ENCODE results near the gene SLC13A5.

The SLC13A5 gene

GRCh38 chr17:6638046-6638908 lies 74.9 kb downstream of the SLC13A5 start:
- DNase-seq: no peak

DNA sequence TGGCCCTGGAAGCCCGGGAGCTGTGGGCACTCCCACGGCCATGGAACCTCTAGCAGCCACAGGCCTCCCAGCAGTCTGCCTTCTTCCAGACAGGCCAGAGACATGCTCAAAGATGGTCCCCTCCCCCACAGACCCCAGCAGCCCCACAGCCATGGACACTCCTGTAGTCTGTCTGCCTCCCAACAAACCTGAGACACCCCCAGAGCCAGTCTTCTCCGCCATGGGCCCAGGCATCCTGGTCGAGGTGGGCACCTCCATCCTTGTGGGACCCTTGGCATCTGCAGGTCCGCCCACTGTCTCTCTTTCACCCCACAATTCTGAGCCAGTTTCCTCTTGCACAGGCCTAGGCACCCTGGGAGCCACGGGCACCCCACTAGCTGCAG lies 75.7 kb downstream of the SLC13A5 start:
- DNase-seq: no peak

- DNase-seq: no peak
Measured at GRCh38 chr17:6636616-6637457, 76.3 kb downstream of the SLC13A5 start.

GRCh38 chr17:6636105-6636504 lies 77.1 kb downstream of the SLC13A5 start:
- no peak for DNase-seq

Measured in suppressor macrophage (primary cell).